ENCODE data around the gene PDE1A. TPM values are rescaled to one million over a fixed set of nuclear protein-coding genes. Genes with fewer than 3 reads are reported as not detected.
A peak's percentile ranks its signal among the peaks of the same experiment; 100 is the strongest.

Gene PDE1A
- total RNA-seq, 2 donors from 2014 or later: 0.31 TPM; not detected in 1

GRCh38 chr2:182406221-182406620 lies 20.6 kb downstream of the PDE1A start:
- H3K9me3 ChIP-seq (ENCODE audit: control insufficient read depth, low read length): no peaks in the 10 kb centered on the region
- no peaks in the 10 kb centered on the region for H3K36me3 Mint-ChIP-seq (ENCODE audit: low read depth)
- no peak overlapping the region for H3K27ac ChIP-seq (ENCODE audit: low read depth, low read length)
- no peaks in the 10 kb centered on the region for H3K4me1 ChIP-seq (ENCODE audit: control insufficient read depth, insufficient read depth, low read length)
- 87% methylated on average over 1 of the region's 1 CpG; no CpG with 5 or more reads in 1 of the 2 experiments for WGBS, 2 experiments (ENCODE audit: insufficient coverage in 1 of 2, insufficient read length in 1 of 2)
- TF ChIP-seq, protein P1, sequence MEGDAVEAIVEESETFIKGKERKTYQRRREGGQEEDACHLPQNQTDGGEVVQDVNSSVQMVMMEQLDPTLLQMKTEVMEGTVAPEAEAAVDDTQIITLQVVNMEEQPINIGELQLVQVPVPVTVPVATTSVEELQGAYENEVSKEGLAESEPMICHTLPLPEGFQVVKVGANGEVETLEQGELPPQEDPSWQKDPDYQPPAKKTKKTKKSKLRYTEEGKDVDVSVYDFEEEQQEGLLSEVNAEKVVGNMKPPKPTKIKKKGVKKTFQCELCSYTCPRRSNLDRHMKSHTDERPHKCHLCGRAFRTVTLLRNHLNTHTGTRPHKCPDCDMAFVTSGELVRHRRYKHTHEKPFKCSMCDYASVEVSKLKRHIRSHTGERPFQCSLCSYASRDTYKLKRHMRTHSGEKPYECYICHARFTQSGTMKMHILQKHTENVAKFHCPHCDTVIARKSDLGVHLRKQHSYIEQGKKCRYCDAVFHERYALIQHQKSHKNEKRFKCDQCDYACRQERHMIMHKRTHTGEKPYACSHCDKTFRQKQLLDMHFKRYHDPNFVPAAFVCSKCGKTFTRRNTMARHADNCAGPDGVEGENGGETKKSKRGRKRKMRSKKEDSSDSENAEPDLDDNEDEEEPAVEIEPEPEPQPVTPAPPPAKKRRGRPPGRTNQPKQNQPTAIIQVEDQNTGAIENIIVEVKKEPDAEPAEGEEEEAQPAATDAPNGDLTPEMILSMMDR (conservative IDR thresholded peaks at IDR 0.05): no peak
- no peak overlapping the region for H3K9ac ChIP-seq (ENCODE audit: extremely low read depth, low read length, poor library complexity, severe bottlenecking)
- no peaks in the 10 kb centered on the region for H3K4me1 Mint-ChIP-seq
- no peak overlapping the region for H3K4me3 Mint-ChIP-seq
- no peaks in the 10 kb centered on the region for H3K27me3 ChIP-seq (ENCODE audit: control insufficient read depth, insufficient read depth, low read length, poor library complexity, severe bottlenecking)
- H3K36me3 ChIP-seq (ENCODE audit: control insufficient read depth, insufficient read depth, low read length): no peaks in the 10 kb centered on the region
- H3K9me3 Mint-ChIP-seq: no peaks in the 10 kb centered on the region
- no peak for DNase-seq
- no peak overlapping the region for H3K4me3 ChIP-seq (ENCODE audit: low read length)
- H3K27ac Mint-ChIP-seq: no peak overlapping the region
- H3K27me3 Mint-ChIP-seq (ENCODE audit: insufficient read depth): no peaks in the 10 kb centered on the region

GRCh38 chr2:182404975-182405561 lies 21.8 kb downstream of the PDE1A start:
- no peak overlapping the region for H3K9ac ChIP-seq (ENCODE audit: extremely low read depth, low read length, poor library complexity, severe bottlenecking)
- no peaks in the 10 kb centered on the region for H3K36me3 ChIP-seq (ENCODE audit: control insufficient read depth, insufficient read depth, low read length)
- 83 to 84% methylated on average over 2 of the region's 2 CpGs for WGBS, 2 experiments (ENCODE audit: insufficient coverage in 1 of 2, insufficient read length in 1 of 2)
- no peaks in the 10 kb centered on the region for H3K36me3 Mint-ChIP-seq (ENCODE audit: low read depth)
- H3K9me3 Mint-ChIP-seq: no peaks in the 10 kb centered on the region
- H3K4me1 ChIP-seq (ENCODE audit: control insufficient read depth, insufficient read depth, low read length): no peaks in the 10 kb centered on the region
- H3K27ac Mint-ChIP-seq: no peak overlapping the region
- no peak for DNase-seq
- no peaks in the 10 kb centered on the region for H3K9me3 ChIP-seq (ENCODE audit: control insufficient read depth, low read length)
- TF ChIP-seq, protein P1 (conservative IDR thresholded peaks at IDR 0.05): no peak
- no peak overlapping the region for H3K4me3 Mint-ChIP-seq
- no peak overlapping the region for H3K4me3 ChIP-seq (ENCODE audit: low read length)
- no peaks in the 10 kb centered on the region for H3K27me3 Mint-ChIP-seq (ENCODE audit: insufficient read depth)
- no peaks in the 10 kb centered on the region for H3K27me3 ChIP-seq (ENCODE audit: control insufficient read depth, insufficient read depth, low read length, poor library complexity, severe bottlenecking)
- H3K4me1 Mint-ChIP-seq: no peaks in the 10 kb centered on the region
- H3K27ac ChIP-seq (ENCODE audit: low read depth, low read length): peak overlapping the region; percentile 17

DNA sequence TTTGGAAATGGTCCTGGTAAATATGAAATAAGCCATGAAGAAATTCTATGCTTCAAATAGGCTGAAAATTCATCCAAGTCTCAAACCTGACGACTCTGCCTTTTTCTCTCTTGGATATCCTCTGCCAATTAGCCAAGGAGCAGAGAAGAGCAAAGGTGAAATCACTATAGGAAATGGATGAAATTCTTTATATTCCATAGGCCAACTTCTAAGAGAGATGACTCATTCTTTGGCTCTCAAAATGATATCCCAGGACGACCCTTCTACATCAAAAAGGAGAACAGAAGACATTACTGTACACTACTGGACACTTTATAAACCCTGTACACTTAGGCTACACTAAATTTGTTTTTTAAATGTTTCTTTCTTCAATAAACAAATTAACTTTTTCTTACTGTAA lies 22.7 kb downstream of the PDE1A start:
- H3K27me3 ChIP-seq (ENCODE audit: control insufficient read depth, insufficient read depth, low read length, poor library complexity, severe bottlenecking): no peaks in the 10 kb centered on the region
- Mint-ChIP-seq H3K27ac (no peak overlapping the region), H3K36me3 (ENCODE audit: low read depth) (no peaks in the 10 kb centered on the region), H3K4me3 (no peak overlapping the region), H3K4me1 (no peaks in the 10 kb centered on the region), H3K9me3 (no peaks in the 10 kb centered on the region), H3K27me3 (ENCODE audit: insufficient read depth) (no peaks in the 10 kb centered on the region)
- TF ChIP-seq, protein P1 (conservative IDR thresholded peaks at IDR 0.05): no peak
- H3K4me1 ChIP-seq (ENCODE audit: control insufficient read depth, insufficient read depth, low read length): no peaks in the 10 kb centered on the region
- H3K27ac ChIP-seq (ENCODE audit: low read depth, low read length): no peak overlapping the region
- 64 to 78% methylated on average over 2 of the region's 2 CpGs for WGBS, 2 experiments (ENCODE audit: insufficient coverage in 1 of 2, insufficient read length in 1 of 2)
- DNase-seq: no peak
- no peak overlapping the region for H3K4me3 ChIP-seq (ENCODE audit: low read length)
- H3K36me3 ChIP-seq (ENCODE audit: control insufficient read depth, insufficient read depth, low read length): no peaks in the 10 kb centered on the region
- H3K9ac ChIP-seq (ENCODE audit: extremely low read depth, low read length, poor library complexity, severe bottlenecking): no peak overlapping the region
- H3K9me3 ChIP-seq (ENCODE audit: control insufficient read depth, low read length): no peaks in the 10 kb centered on the region
